ENCODE data around the gene DPM3. TPM values are rescaled to one million over a fixed set of nuclear protein-coding genes. Genes with fewer than 3 reads are reported as not detected.
A peak's percentile ranks its signal among the peaks of the same experiment; 100 is the strongest.

Gene DPM3
- total RNA-seq, 3 donors from 2014 or later, result 28.2 to 39.2 (median 33.0) TPM

DNA sequence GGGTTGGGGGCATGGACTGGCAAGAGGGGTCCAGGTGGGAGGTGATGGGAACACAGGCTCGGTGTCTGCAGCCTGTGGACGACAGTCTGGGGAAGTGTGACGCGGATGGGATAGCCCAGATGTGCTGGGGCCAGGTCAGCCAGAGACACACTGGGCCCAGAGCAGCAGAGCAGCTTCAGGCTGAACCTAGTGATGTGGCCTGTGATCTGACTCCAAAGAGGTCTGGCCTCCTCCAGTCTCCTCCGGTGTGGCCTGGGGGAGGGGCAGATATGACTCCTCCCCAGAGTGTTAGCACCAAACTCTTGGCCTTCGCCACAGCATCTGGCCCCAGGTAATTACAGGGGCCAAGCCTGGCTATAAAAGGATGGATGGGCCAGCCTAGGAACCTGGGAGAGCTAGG lies 48.2 kb downstream of the DPM3 start:
- Mint-ChIP-seq H3K4me1 (ENCODE audit: low read depth) (peaks cover 5% of the 10 kb centered on the region), H3K36me3 (ENCODE audit: insufficient read depth) (no peaks in the 10 kb centered on the region), H3K9me3 (no peaks in the 10 kb centered on the region), H3K27me3 (ENCODE audit: low read depth) (peaks cover 4% of the 10 kb centered on the region), H3K4me3 (no peak overlapping the region)
- no peak for ATAC-seq
- DNase-seq, result no peak

- peak; percentile 85 to 86 for ATAC-seq
Observed at GRCh38 chr1:155091071-155092051, 49.0 kb downstream of the DPM3 start.

More at GRCh38 chr1:155091071-155092051, 49.0 kb downstream of the DPM3 start:
- DNase-seq, result peak; percentile 82
- H3K9me3 Mint-ChIP-seq, result no peaks in the 10 kb centered on the region
- H3K36me3 Mint-ChIP-seq (ENCODE audit: insufficient read depth), result no peaks in the 10 kb centered on the region
- H3K27me3 Mint-ChIP-seq (ENCODE audit: low read depth), result peaks cover under 1% of the 10 kb centered on the region
- peaks cover 5% of the 10 kb centered on the region for H3K4me1 Mint-ChIP-seq (ENCODE audit: low read depth)
- no peak overlapping the region for H3K4me3 Mint-ChIP-seq

Other genes with a start within 250 kb of the DPM3 start
- 10 to 100 TPM; 46.7 to 53.0 (median 48.3) TPM for gene PMVK, start 203.8 kb downstream of the DPM3 start, total RNA-seq
- gene PBXIP1, start 184.4 kb downstream of the DPM3 start, total RNA-seq, result 10 to 100 TPM in 1 of 3 donors, 1 to 10 TPM in 2; 7.7 to 12.7 (median 9.5) TPM
- 10 to 100 TPM; 27.6 to 28.3 (median 28.1) TPM for gene PYGO2, start 178.7 kb downstream of the DPM3 start, total RNA-seq
- gene SHC1, start 169.8 kb downstream of the DPM3 start, total RNA-seq, result 10 to 100 TPM; 38.7 to 43.7 (median 39.2) TPM
- 10 to 100 TPM; 61.5 to 78.5 (median 76.7) TPM for gene CKS1B, start 165.8 kb downstream of the DPM3 start, total RNA-seq
- gene FLAD1, start 157.2 kb downstream of the DPM3 start, total RNA-seq, result 100 to 1,000 TPM; 108 to 109 (median 108) TPM
- under 1 TPM in 2 of 3 donors, not detected in 1; 0.40 to 0.50 TPM for gene LENEP, start 146.9 kb downstream of the DPM3 start, total RNA-seq
- gene ZBTB7B, start 137.7 kb downstream of the DPM3 start, total RNA-seq, result 10 to 100 TPM; 40.6 to 76.0 (median 52.2) TPM
- under 1 TPM in 1 of 3 donors, not detected in 2; 0.08 TPM for gene DCST2, start 106.8 kb downstream of the DPM3 start, total RNA-seq
- not detected for gene DCST1, start 106.7 kb downstream of the DPM3 start, total RNA-seq
- 10 to 100 TPM; 46.3 to 63.4 (median 48.8) TPM for gene ADAM15, start 89.2 kb downstream of the DPM3 start, total RNA-seq
- 1 to 10 TPM; 4.2 to 4.5 (median 4.3) TPM for gene EFNA4, start 76.8 kb downstream of the DPM3 start, total RNA-seq
- gene EFNA3, start 61.7 kb downstream of the DPM3 start, total RNA-seq, result 1 to 10 TPM in 2 of 3 donors, under 1 TPM in 1; 0.84 to 2.0 (median 1.1) TPM
- gene EFNA1, start 12.7 kb downstream of the DPM3 start, total RNA-seq, result under 1 TPM; 0.30 to 0.61 (median 0.32) TPM
- 10 to 100 TPM; 29.1 to 36.0 (median 33.5) TPM for gene SLC50A1, start 4.7 kb downstream of the DPM3 start, total RNA-seq
- 100 to 1,000 TPM; 191 to 204 (median 193) TPM for gene KRTCAP2, start 32.8 kb upstream of the DPM3 start, total RNA-seq
- gene TRIM46, start 33.3 kb upstream of the DPM3 start, total RNA-seq, result 1 to 10 TPM; 3.5 to 4.4 (median 3.5) TPM
- gene THBS3, start 67.4 kb upstream of the DPM3 start, total RNA-seq, result 1 to 10 TPM; 3.0 to 4.1 (median 3.7) TPM
- gene MTX1, start 68.2 kb upstream of the DPM3 start, total RNA-seq, result 10 to 100 TPM; 77.4 to 88.6 (median 77.7) TPM
- 10 to 100 TPM; 31.7 to 41.3 (median 39.8) TPM for gene ENTREP3, start 115.0 kb upstream of the DPM3 start, total RNA-seq
- 100 to 1,000 TPM; 193 to 214 (median 208) TPM for gene SCAMP3, start 121.8 kb upstream of the DPM3 start, total RNA-seq
- 10 to 100 TPM; 64.2 to 68.4 (median 66.3) TPM for gene CLK2, start 133.0 kb upstream of the DPM3 start, total RNA-seq
- 1 to 10 TPM; 1.1 to 1.3 (median 1.3) TPM for gene HCN3, start 136.9 kb upstream of the DPM3 start, total RNA-seq
- gene PKLR, start 160.9 kb upstream of the DPM3 start, total RNA-seq, result under 1 TPM in 2 of 3 donors, not detected in 1; 0.13 to 0.14 TPM
- gene FDPS, start 168.3 kb upstream of the DPM3 start, total RNA-seq, result 100 to 1,000 TPM; 185 to 214 (median 189) TPM
- 10 to 100 TPM; 28.1 to 31.9 (median 30.2) TPM for gene RUSC1, start 180.4 kb upstream of the DPM3 start, total RNA-seq